Thymus (tissue), 11 donors: ENCODE measurements around the gene HOXB6. TPM values are rescaled to one million over a fixed set of nuclear protein-coding genes. Genes with fewer than 3 reads are reported as not detected.
A peak's percentile ranks its signal among the peaks of the same experiment; 100 is the strongest.

Experiments used
- DNase-seq, 9 donors: peaks; one replicate each; pipeline ENCODE4 v3.0.0-alpha.2; 2013; ENCODE audit warnings: low spot score in 9 of 9, low read depth in 6 of 9, missing footprints in 1 of 9
- H3K27ac ChIP-seq, 2 donors: one replicate each; pipeline ENCODE4 v1.5.1; 2013; ENCODE audit warnings: control low read depth in 1 of 2, low read depth in 1 of 2, low read length in 1 of 2, mild to moderate bottlenecking in 1 of 2, moderate library complexity in 1 of 2
- H3K27me3 ChIP-seq, 2 donors: one replicate each; pipeline ENCODE4 v1.5.1; 2013; ENCODE audit warnings: low read length in 1 of 2; ENCODE audit not compliant: control insufficient read depth in 2 of 2, insufficient read depth in 1 of 2
- H3K36me3 ChIP-seq, 2 donors: one replicate each; pipeline ENCODE4 v1.5.1; 2013; ENCODE audit warnings: low read length in 1 of 2, mild to moderate bottlenecking in 1 of 2, moderate library complexity in 1 of 2; ENCODE audit not compliant: control insufficient read depth in 2 of 2, insufficient read depth in 2 of 2
- H3K4me1 ChIP-seq, 2 donors: one replicate each; pipeline ENCODE4 v1.5.1; 2013; ENCODE audit warnings: low read length in 2 of 2; ENCODE audit not compliant: control insufficient read depth in 2 of 2, insufficient read depth in 2 of 2
- H3K4me3 ChIP-seq, 2 donors: one replicate each; pipeline ENCODE4 v1.5.1; 2013; ENCODE audit warnings: low read length in 2 of 2, control low read depth in 1 of 2, mild to moderate bottlenecking in 1 of 2
- H3K9me3 ChIP-seq, 2 donors: one replicate each; pipeline ENCODE4 v1.5.1; 2013; ENCODE audit warnings: low read length in 1 of 2, mild to moderate bottlenecking in 1 of 2; ENCODE audit not compliant: control insufficient read depth in 2 of 2, insufficient read depth in 1 of 2
- WGBS: extraction: QIAGEN DNeasy Blood & Tissue Kit; methylation state at CpG from one replicate; pipeline ENCODE4 v1.1.7; 2013; 5-methylcytosine and 5-hydroxymethylcytosine counted together
- polyA plus RNA-seq: library from polyadenylated mRNA; stranded (reverse); fragments of 200-250 nt; gene quantifications from one replicate; pipeline ENCODE4 v1.2.3, GENCODE V29; 2013
- total RNA-seq: library from RNA; stranded (reverse); fragments of 120-200 nt; gene quantifications from one replicate; pipeline ENCODE4 v1.2.4, GENCODE V29; 2013
- donor health status: healthy.

HOXB6 gene
- total and polyA plus RNA-seq, 2 donors, result 0.19 to 1.0 TPM

DNA sequence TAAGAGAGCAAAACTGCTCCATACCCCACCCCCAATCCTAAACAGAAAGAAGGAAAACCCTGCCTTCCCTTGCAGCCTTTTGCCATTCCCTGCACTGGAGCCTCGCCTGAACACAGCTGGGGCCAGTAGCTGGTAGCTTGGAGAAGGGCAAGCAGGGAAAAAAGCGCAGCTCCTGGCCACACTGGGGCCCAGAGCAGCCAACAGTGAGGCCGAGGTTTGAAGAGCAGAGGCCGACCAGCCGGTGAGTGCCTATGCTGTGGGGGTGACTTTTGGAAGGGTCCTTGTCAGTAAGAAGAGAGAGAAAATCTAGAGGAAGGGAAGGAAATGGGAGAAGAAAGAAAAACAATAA lies 24.6 kb upstream of the HOXB6 start:
- DNase-seq, result no peak
- Histone ChIP-seq H3K4me3 (no peak overlapping the region), H3K27me3 (peaks cover 79 to 100% of the 10 kb centered on the region in 2 donors), H3K36me3 (no peaks in the 10 kb centered on the region), H3K27ac (no peak overlapping the region), H3K9me3 (peaks cover 0 to 16% of the 10 kb centered on the region in 2 donors), H3K4me1 (peaks cover 0 to 14% of the 10 kb centered on the region in 2 donors)
- 79% methylated on average over 5 of the region's 5 CpGs for WGBS

DNA sequence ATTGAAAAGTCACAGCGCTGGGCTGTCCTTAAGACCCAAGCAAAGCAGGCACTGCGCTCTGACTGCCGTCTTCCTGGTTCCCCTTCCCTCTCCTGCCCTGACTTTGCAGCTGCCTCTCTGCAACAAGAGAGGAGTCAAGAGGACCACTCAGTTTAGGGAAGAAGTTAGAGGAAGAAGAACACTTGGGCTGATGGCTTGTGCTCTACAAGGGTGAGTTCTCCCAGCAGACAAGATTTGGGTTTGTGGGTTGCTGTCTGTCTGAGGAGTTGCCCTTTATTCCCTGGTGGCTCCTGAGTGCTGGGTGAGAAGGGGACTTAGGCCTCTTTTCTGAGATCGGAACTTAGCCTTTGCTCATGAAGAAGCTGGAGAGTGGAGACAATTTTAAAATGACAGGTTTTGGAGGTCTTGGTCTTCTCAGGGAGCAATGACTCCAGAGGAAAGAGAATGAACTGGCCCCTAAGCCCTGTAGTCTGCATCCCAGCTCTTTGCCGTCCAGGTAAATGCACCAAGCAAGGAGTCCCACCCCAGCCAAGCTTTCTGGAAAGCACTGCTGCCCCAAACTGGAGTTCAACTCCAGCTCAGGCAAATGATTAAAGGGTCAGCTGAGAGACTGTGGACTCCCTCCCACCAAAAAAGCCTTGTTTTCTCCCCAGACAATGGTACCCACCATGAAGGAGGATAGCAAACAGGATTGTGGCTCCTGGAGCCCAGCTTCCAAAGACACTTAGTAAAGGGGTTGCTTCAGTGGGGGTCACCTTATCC lies 24.0 kb upstream of the HOXB6 start:
- Histone ChIP-seq H3K9me3 (peaks cover 0 to 13% of the 10 kb centered on the region in 2 donors), H3K4me1 (peaks cover 0 to 14% of the 10 kb centered on the region in 2 donors), H3K36me3 (no peaks in the 10 kb centered on the region), H3K27me3 (peaks cover 82 to 100% of the 10 kb centered on the region in 2 donors), H3K27ac (no peak overlapping the region), H3K4me3 (no peak overlapping the region)
- 42% methylated on average over 5 of the region's 5 CpGs for WGBS
- DNase-seq, result no peak

- Histone ChIP-seq H3K27me3 (peaks cover 82 to 100% of the 10 kb centered on the region in 2 donors), H3K27ac (no peak overlapping the region), H3K9me3 (peaks cover 0 to 9% of the 10 kb centered on the region in 2 donors), H3K4me3 (no peak overlapping the region), H3K4me1 (peaks cover 0 to 11% of the 10 kb centered on the region in 2 donors), H3K36me3 (no peaks in the 10 kb centered on the region)
- 75% methylated on average over 27 of the region's 27 CpGs for WGBS
- DNase-seq, result no peak
These were observed 23.1 kb upstream of the HOXB6 start for GRCh38 chr17:48627623-48628521.

- Histone ChIP-seq H3K27ac (no peak overlapping the region), H3K9me3 (peaks cover 0 to 9% of the 10 kb centered on the region in 2 donors), H3K4me1 (peaks cover 0 to 11% of the 10 kb centered on the region in 2 donors), H3K27me3 (peaks cover 86 to 100% of the 10 kb centered on the region in 2 donors), H3K4me3 (no peak overlapping the region), H3K36me3 (no peaks in the 10 kb centered on the region)
- WGBS, result 53% methylated on average over 5 of the region's 5 CpGs
- no peak for DNase-seq
These were observed 22.4 kb upstream of the HOXB6 start for GRCh38 chr17:48627118-48627597.

GRCh38 chr17:48626245-48627117 lies 21.7 kb upstream of the HOXB6 start, which contains the start of gene HOXB9:
HOXB9 (minus strand) TSS chr17:48626358; CDS start chr17:48626269, 89 bp downstream.
- no peak for DNase-seq
- WGBS, result 3% methylated on average over 50 of the region's 50 CpGs
- Histone ChIP-seq H3K27me3 (peaks cover 82 to 100% of the 10 kb centered on the region in 2 donors), H3K4me3 (peak within 1 kb of the TSS in 1 of 2 donors; percentile 22), H3K27ac (no peak within 1 kb of the TSS), H3K9me3 (peaks cover 0 to 9% of the 10 kb centered on the region in 2 donors), H3K36me3 (no peaks in the 10 kb centered on the region), H3K4me1 (peaks cover 0 to 11% of the 10 kb centered on the region in 2 donors)

GRCh38 chr17:48625495-48626244 lies 20.9 kb upstream of the HOXB6 start:
- H3K4me1 ChIP-seq, result peaks cover 0 to 11% of the 10 kb centered on the region in 2 donors
- DNase-seq, result no peak
- H3K4me3 ChIP-seq, result peak overlapping the region in 1 of 2 donors; percentile 22
- no peaks in the 10 kb centered on the region for H3K36me3 ChIP-seq
- peaks cover 0 to 9% of the 10 kb centered on the region in 2 donors for H3K9me3 ChIP-seq
- H3K27ac ChIP-seq, result no peak overlapping the region
- under 1% methylated on average over 69 of the region's 69 CpGs for WGBS
- peaks cover 82 to 100% of the 10 kb centered on the region in 2 donors for H3K27me3 ChIP-seq

- 2% methylated on average over 66 of the region's 66 CpGs for WGBS
- Histone ChIP-seq H3K4me3 (peak overlapping the region in 1 of 2 donors; percentile 13), H3K9me3 (peaks cover 0 to 14% of the 10 kb centered on the region in 2 donors), H3K27ac (no peak overlapping the region), H3K4me1 (peaks cover 0 to 11% of the 10 kb centered on the region in 2 donors), H3K36me3 (no peaks in the 10 kb centered on the region), H3K27me3 (peaks cover 82 to 100% of the 10 kb centered on the region in 2 donors)
- DNase-seq, result no peak
These were observed 20.0 kb upstream of the HOXB6 start for GRCh38 chr17:48624544-48625494.
